ENCODE results near the gene PVRIG. TPM values are rescaled to one million over a fixed set of nuclear protein-coding genes. Genes with fewer than 3 reads are reported as not detected.

Gene PVRIG
- total and polyA plus RNA-seq, 2 of the 4 experiments (the other 2 are of a cell fraction), result not detected

DNA sequence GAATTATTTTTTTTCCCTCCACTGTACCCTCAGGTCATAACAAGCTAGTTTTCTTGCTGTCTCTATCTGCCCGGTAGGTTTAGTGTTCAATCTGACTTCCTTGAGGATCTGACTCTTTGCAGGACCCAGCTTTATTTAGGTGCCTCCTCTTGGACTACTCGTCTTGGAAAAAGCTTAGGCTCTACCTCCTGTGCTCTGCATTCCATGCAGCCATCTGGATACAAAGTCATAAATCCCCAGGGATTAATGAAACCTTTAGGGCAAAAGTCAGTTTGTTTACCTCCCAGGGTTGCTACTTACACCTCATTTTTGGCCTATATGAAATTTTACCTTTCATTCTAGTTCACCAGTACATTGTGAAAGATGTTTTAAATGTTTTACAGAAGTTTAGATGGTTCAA, 34.0 kb upstream of the PVRIG start:
- dilution Hi-C loops (cut with HindIII; ENCODE audit: low sequenced_read_pairs, unreplicated experiment), result no loop called here
- H3K56ac ChIP-seq (ENCODE audit: extremely low read depth, insufficient read depth, low read length), result no peak overlapping the region

More for the DNA sequence above, 34.0 kb upstream of the PVRIG start:
- no peak overlapping the region for H3K14ac ChIP-seq (replicated peaks; ENCODE audit: low read depth, low read length)
- H4K91ac ChIP-seq (ENCODE audit: insufficient read depth, low read depth, low read length), result no peak overlapping the region
- no peaks in the 10 kb centered on the region for H3K27me3 ChIP-seq (ENCODE audit: control insufficient read depth, insufficient read depth, low read length)
- no peaks in the 10 kb centered on the region for H4K20me1 ChIP-seq (ENCODE audit: insufficient read depth, low read length)
- ATAC-seq (ENCODE audit: low read depth), result no peak
- H3K9ac ChIP-seq (ENCODE audit: low read depth, low read length), result no peak overlapping the region
- no peaks in the 10 kb centered on the region for H3K36me3 ChIP-seq (ENCODE audit: control insufficient read depth, insufficient read depth, low read length)
- no peak overlapping the region for H4K5ac ChIP-seq (ENCODE audit: low read depth, low read length)
- no peak for TF ChIP-seq RAD21 (IDR thresholded peaks at IDR 0.05; ENCODE audit: low read length)
- TF ChIP-seq, protein P1, sequence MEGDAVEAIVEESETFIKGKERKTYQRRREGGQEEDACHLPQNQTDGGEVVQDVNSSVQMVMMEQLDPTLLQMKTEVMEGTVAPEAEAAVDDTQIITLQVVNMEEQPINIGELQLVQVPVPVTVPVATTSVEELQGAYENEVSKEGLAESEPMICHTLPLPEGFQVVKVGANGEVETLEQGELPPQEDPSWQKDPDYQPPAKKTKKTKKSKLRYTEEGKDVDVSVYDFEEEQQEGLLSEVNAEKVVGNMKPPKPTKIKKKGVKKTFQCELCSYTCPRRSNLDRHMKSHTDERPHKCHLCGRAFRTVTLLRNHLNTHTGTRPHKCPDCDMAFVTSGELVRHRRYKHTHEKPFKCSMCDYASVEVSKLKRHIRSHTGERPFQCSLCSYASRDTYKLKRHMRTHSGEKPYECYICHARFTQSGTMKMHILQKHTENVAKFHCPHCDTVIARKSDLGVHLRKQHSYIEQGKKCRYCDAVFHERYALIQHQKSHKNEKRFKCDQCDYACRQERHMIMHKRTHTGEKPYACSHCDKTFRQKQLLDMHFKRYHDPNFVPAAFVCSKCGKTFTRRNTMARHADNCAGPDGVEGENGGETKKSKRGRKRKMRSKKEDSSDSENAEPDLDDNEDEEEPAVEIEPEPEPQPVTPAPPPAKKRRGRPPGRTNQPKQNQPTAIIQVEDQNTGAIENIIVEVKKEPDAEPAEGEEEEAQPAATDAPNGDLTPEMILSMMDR (conservative IDR thresholded peaks at IDR 0.05; ENCODE audit: low read depth, low read length), result no peak
- TF ChIP-seq NFE2L2 (IDR thresholded peaks at IDR 0.05; ENCODE audit: low read depth, low read length), result no peak
- no peak for TF ChIP-seq RCOR1 (IDR thresholded peaks at IDR 0.05; ENCODE audit: insufficient replicate concordance, low read length)
- TF ChIP-seq MAZ (IDR thresholded peaks at IDR 0.05; ENCODE audit: borderline replicate concordance, low read depth, low read length), result no peak
- TF ChIP-seq CEBPB (IDR thresholded peaks at IDR 0.05; ENCODE audit: low read depth, low read length), result no peak
- TF ChIP-seq SMC3 (IDR thresholded peaks at IDR 0.05; ENCODE audit: low read depth, low read length), result no peak
- intact Hi-C loops (cut with micrococcal nuclease) (no loop called here), in situ Hi-C loops (cut with MboI; ENCODE audit: low sequenced_read_pairs) (no loop called here)
- H3K4me3 ChIP-seq (ENCODE audit: insufficient read depth, low read depth, low read length), result no peak overlapping the region
- no peak overlapping the region for H3K4me2 ChIP-seq (ENCODE audit: low read depth, low read length)
- no peak overlapping the region for H2BK20ac ChIP-seq (ENCODE audit: low read depth, low read length)
- no peak overlapping the region for H4K8ac ChIP-seq (ENCODE audit: low read depth in 2 of 2, low read length in 2 of 2)
- no peak overlapping the region for H2BK120ac ChIP-seq (ENCODE audit: low read depth, low read length)
- no peak overlapping the region for H3K27ac ChIP-seq (ENCODE audit: insufficient read depth, low read length)
- H2BK15ac ChIP-seq (ENCODE audit: low read depth, low read length), result no peak overlapping the region
- no peak overlapping the region for H2BK5ac ChIP-seq (ENCODE audit: low read depth, low read length, poor library complexity, severe bottlenecking)
- no peaks in the 10 kb centered on the region for H3K9me1 ChIP-seq (ENCODE audit: insufficient read depth, low read length)
- no peak overlapping the region for H3K23ac ChIP-seq (ENCODE audit: low read depth, low read length)
- WGBS, 2 experiments (ENCODE audit: extremely low coverage in 2 of 2, insufficient read length in 1 of 2), result 80% methylated on average over 1 of the region's 2 CpGs; no CpG with 5 or more reads in 1 of the 2 experiments
- H3K79me1 ChIP-seq (ENCODE audit: low read depth in 1 of 2, low read length in 2 of 2), result no peaks in the 10 kb centered on the region
- CTCF ChIA-PET, result no interaction called here
- no peaks in the 10 kb centered on the region for H3K4me1 ChIP-seq (ENCODE audit: control insufficient read depth, insufficient read depth, low read length)
- no peak overlapping the region for H2AK9ac ChIP-seq (replicated peaks; ENCODE audit: low read depth, low read length, poor library complexity)
- H2AK5ac ChIP-seq (ENCODE audit: low read depth, low read length), result no peak overlapping the region
- H3K18ac ChIP-seq (ENCODE audit: low read depth, low read length), result no peak overlapping the region
- H3K9me3 ChIP-seq (ENCODE audit: control insufficient read depth, insufficient read depth, low read length), result no peaks in the 10 kb centered on the region
- no TSS peak for BruUV-seq (replicated peaks)
- H2AFZ ChIP-seq (replicated peaks; ENCODE audit: low read length, poor library complexity), result no peak overlapping the region
- POLR2A ChIA-PET (ENCODE audit: unreplicated experiment), result no interaction called here
- DNase-seq, result no peak
- H3K4ac ChIP-seq (ENCODE audit: low read depth, low read length), result no peak overlapping the region

Data from IMR-90 (cell line).